Ascending aorta (tissue), 2 donors: ENCODE measurements around the gene LRCH1. TPM values are rescaled to one million over a fixed set of nuclear protein-coding genes. Genes with fewer than 3 reads are reported as not detected.

ENCODE experiments used
- DNase-seq, 2 donors: peaks; one replicate each; pipeline ENCODE4 v3.0.0-alpha.2; 2019; ENCODE audit warnings: low spot score in 2 of 2
- H3K27ac ChIP-seq, 2 donors: fragments of 200-600 bp; sonication (generic); one replicate each; pipeline ENCODE4 v1.5.1; 2016 to 2017; ENCODE audit warnings: mild to moderate bottlenecking in 1 of 2
- H3K27me3 ChIP-seq: fragments of 200-600 bp; sonication (generic); one replicate; pipeline ENCODE4 v1.5.1; 2017
- H3K36me3 ChIP-seq, 2 donors: fragments of 200-600 bp; sonication (generic); one replicate each; pipeline ENCODE4 v1.5.1; 2016
- H3K4me1 ChIP-seq, 2 donors: fragments of 200-600 bp; sonication (generic); one replicate each; pipeline ENCODE4 v1.5.1; 2016 to 2017; ENCODE audit warnings: mild to moderate bottlenecking in 1 of 2
- H3K4me3 ChIP-seq, 2 donors: fragments of 200-600 bp; sonication (generic); one replicate each; pipeline ENCODE4 v1.5.1; 2016 to 2017; ENCODE audit warnings: mild to moderate bottlenecking in 1 of 2
- H3K9me3 ChIP-seq, 2 donors: fragments of 200-600 bp; sonication (generic); one replicate each; pipeline ENCODE4 v1.5.1; 2016
- CTCF ChIP-seq, 3 experiments: fragments of 200-600 bp in 2 of 3; fragments of 450-650 bp in 1 of 3; sonication (generic) in 2 of 3; IDR thresholded peaks; one replicate each; pipeline ENCODE4 v1.5.1; 2016 to 2019; ENCODE audit warnings: antibody characterized with exemption in 3 of 3, mild to moderate bottlenecking in 1 of 3, moderate library complexity in 1 of 3
- intact Hi-C: fragments of 100-400 bp; cut with DNase I; formaldehyde crosslinking; loops from one replicate; pipeline ENCODE4 v1.15.1; 2023
- total RNA-seq: library from RNA; depleted of rRNA; stranded (reverse); fragments of >200 nt; gene quantifications from one replicate; pipeline ENCODE4 v1.1.0, GENCODE V29; 2016

The LRCH1 gene
- total RNA-seq, 1 donor from 2014 or later, result 45.4 TPM

- Histone ChIP-seq H3K27ac (peak overlapping the region; percentile 51 to 54), H3K9me3 (no peaks in the 10 kb centered on the region), H3K4me3 (peak overlapping the region; percentile 7 to 17), H3K27me3 (no peaks in the 10 kb centered on the region), H3K4me1 (peaks cover 8 to 48% of the 10 kb centered on the region in 2 donors), H3K36me3 (no peaks in the 10 kb centered on the region)
- TF ChIP-seq CTCF (IDR thresholded peaks at IDR 0.05), result no peak
- no peak for DNase-seq
- intact Hi-C loops, result no loop called here
Observed at GRCh38 chr13:46668302-46668720, 115.3 kb downstream of the LRCH1 start.

GRCh38 chr13:46668931-46669525, 116.1 kb downstream of the LRCH1 start:
- Histone ChIP-seq H3K27me3 (no peaks in the 10 kb centered on the region), H3K27ac (peak overlapping the region in 1 of 2 donors; percentile 51), H3K36me3 (no peaks in the 10 kb centered on the region), H3K9me3 (no peaks in the 10 kb centered on the region), H3K4me3 (no peak overlapping the region), H3K4me1 (peaks cover 8 to 42% of the 10 kb centered on the region in 2 donors)
- DNase-seq, result no peak
- TF ChIP-seq CTCF (IDR thresholded peaks at IDR 0.05), result no peak
- intact Hi-C loops, result no loop called here

- no peaks in the 10 kb centered on the region for H3K36me3 ChIP-seq
- DNase-seq, result no peak
- no peak overlapping the region for H3K4me3 ChIP-seq
- peak overlapping the region; percentile 77 to 87 for H3K27ac ChIP-seq
- TF ChIP-seq CTCF (IDR thresholded peaks at IDR 0.05), result no peak
- intact Hi-C loops, result no loop called here
- H3K4me1 ChIP-seq, result peaks cover 0 to 25% of the 10 kb centered on the region in 2 donors
- no peaks in the 10 kb centered on the region for H3K9me3 ChIP-seq
- no peaks in the 10 kb centered on the region for H3K27me3 ChIP-seq
Observed at GRCh38 chr13:46672338-46673090, 119.5 kb downstream of the LRCH1 start.

- peak overlapping the region; percentile 77 to 87 for H3K27ac ChIP-seq
- no peak for TF ChIP-seq CTCF (IDR thresholded peaks at IDR 0.05)
- H3K4me3 ChIP-seq, result no peak overlapping the region
- no peaks in the 10 kb centered on the region for H3K27me3 ChIP-seq
- no peaks in the 10 kb centered on the region for H3K36me3 ChIP-seq
- H3K4me1 ChIP-seq, result peaks cover 7 to 25% of the 10 kb centered on the region in 2 donors
- intact Hi-C loops, result no loop called here
- H3K9me3 ChIP-seq, result no peaks in the 10 kb centered on the region
- no peak for DNase-seq
Observed at GRCh38 chr13:46675016-46675415, 122.0 kb downstream of the LRCH1 start.

GRCh38 chr13:46676378-46676725, 123.4 kb downstream of the LRCH1 start:
- intact Hi-C loops, result no loop called here
- no peaks in the 10 kb centered on the region for H3K27me3 ChIP-seq
- no peak overlapping the region for H3K4me3 ChIP-seq
- TF ChIP-seq CTCF (IDR thresholded peaks at IDR 0.05), result no peak
- H3K27ac ChIP-seq, result peak overlapping the region; percentile 77 to 87
- no peaks in the 10 kb centered on the region for H3K36me3 ChIP-seq
- H3K9me3 ChIP-seq, result no peaks in the 10 kb centered on the region
- DNase-seq, result no peak
- H3K4me1 ChIP-seq, result peaks cover 12 to 31% of the 10 kb centered on the region in 2 donors
